HG02588 (cell line): ENCODE data around the gene PCDHB11.
"Not testable (repeated sequence)": the region's sequence is repeated elsewhere in the genome, so short reads cannot be mapped to it uniquely, and the experiment has no call there.

Experiments used
- ATAC-seq: cut with Tn5 transposase; IDR thresholded peaks from one replicate; pipeline ENCODE4 v1.9.1; 2021; ENCODE audit warnings: mild to moderate bottlenecking, moderate library complexity; ENCODE audit not compliant: unreplicated experiment

Gene PCDHB11

DNA sequence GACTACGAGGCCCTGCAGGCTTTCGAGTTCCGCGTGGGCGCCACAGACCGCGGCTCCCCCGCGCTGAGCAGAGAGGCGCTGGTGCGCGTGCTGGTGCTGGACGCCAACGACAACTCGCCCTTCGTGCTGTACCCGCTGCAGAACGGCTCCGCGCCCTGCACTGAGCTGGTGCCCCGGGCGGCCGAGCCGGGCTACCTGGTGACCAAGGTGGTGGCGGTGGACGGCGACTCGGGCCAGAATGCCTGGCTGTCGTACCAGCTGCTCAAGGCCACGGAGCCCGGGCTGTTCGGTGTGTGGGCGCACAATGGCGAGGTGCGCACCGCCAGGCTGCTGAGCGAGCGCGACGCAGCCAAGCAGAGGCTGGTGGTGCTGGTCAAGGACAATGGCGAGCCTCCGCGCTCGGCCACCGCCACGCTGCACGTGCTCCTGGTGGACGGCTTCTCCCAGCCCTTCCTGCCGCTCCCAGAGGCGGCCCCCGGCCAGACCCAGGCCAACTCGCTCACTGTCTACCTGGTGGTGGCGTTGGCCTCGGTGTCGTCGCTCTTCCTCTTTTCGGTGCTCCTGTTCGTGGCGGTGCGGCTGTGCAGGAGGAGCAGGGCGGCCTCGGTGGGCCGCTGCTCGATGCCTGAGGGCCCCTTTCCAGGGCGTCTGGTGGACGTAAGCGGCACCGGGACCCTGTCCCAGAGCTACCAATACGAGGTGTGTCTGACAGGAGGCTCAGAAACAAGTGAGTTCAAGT lies 15.1 kb upstream of the PCDHB11 start:
- not testable (repeated sequence) for ATAC-seq

DNA sequence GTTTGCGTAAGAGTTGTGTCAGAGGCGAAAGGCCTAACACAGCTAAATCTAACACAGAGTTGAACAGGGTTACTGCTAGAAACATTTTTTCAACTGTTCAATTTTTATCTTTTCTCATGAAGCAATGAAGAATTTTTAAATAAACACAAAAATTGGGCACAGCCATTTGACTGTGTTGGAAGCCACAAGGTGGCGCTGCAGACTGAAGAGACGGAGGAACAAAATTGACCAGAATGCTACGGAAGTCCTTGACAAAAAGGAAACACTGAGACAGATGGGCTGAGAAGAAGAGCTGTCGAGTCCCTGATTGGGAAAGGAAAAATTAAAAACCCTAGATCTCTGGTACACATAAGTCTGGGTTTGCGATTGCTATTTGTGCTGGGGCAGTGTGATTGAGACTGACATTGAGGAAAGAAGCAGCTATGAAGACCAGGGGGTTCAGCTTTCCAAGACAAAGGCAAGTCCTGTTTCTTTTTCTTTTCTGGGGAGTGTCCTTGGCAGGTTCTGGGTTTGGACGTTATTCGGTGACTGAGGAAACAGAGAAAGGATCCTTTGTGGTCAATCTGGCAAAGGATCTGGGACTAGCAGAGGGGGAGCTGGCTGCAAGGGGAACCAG lies 12.4 kb upstream of the PCDHB11 start, which contains the start of gene PCDHB9:
Gene PCDHB9 (plus strand): TSS at position 265 of the 616 bp plus-strand sequence. CDS start 158 bp downstream, at position 423.
- no peak for ATAC-seq

DNA sequence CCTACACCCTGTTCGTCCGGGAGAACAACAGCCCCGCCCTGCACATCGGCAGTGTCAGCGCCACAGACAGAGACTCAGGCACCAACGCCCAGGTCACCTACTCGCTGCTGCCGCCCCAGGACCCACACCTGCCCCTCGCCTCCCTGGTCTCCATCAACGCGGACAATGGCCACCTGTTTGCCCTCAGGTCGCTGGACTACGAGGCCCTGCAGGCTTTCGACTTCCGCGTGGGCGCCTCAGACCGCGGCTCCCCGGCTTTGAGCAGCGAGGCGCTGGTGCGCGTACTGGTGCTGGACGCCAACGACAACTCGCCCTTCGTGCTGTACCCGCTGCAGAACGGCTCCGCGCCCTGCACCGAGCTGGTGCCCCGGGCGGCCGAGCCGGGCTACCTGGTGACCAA lies 10.7 kb upstream of the PCDHB11 start:
- not testable (repeated sequence) for ATAC-seq

DNA sequence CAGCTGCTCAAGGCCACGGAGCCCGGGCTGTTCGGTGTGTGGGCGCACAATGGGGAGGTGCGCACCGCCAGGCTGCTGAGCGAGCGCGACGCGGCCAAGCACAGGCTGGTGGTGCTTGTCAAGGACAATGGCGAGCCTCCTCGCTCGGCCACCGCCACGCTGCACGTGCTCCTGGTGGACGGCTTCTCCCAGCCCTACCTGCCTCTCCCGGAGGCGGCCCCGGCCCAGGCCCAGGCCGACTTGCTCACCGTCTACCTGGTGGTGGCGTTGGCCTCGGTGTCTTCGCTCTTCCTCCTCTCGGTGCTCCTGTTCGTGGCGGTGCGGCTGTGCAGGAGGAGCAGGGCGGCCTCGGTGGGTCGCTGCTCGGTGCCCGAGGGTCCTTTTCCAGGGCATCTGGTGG lies 10.3 kb upstream of the PCDHB11 start:
- ATAC-seq = not testable (repeated sequence)

DNA sequence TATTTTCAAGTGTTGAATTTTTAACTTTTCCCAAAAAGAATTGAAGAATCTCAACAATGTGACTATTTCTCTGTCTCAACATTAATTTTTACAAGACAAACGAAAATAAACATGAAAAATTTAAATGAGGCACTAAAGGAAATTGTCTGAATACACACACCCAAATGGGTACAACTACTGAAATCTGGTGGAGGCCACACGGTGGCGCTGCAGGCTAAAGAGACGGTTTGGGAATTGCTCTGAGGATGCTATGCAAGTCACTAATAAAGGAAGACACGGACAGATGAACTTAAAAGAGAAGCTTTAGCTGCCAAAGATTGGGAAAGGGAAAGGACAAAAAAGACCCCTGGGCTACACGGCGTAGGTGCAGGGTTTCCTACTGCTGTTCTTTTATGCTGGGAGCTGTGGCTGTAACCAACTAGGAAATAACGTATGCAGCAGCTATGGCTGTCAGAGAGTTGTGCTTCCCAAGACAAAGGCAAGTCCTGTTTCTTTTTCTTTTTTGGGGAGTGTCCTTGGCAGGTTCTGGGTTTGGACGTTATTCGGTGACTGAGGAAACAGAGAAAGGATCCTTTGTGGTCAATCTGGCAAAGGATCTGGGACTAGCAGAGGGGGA lies 7.2 kb upstream of the PCDHB11 start, which contains the start of gene PCDHB10:
Gene PCDHB10 (plus strand): TSS at position 244 of the 616 bp plus-strand sequence. CDS start 200 bp downstream, at position 444.
- ATAC-seq = no peak

DNA sequence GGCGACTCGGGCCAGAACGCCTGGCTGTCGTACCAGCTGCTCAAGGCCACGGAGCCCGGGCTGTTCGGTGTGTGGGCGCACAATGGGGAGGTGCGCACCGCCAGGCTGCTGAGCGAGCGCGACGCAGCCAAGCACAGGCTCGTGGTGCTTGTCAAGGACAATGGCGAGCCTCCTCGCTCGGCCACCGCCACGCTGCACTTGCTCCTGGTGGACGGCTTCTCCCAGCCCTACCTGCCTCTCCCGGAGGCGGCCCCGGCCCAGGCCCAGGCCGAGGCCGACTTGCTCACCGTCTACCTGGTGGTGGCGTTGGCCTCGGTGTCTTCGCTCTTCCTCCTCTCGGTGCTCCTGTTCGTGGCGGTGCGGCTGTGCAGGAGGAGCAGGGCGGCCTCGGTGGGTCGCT lies 5.1 kb upstream of the PCDHB11 start:
- not testable (repeated sequence) for ATAC-seq

DNA sequence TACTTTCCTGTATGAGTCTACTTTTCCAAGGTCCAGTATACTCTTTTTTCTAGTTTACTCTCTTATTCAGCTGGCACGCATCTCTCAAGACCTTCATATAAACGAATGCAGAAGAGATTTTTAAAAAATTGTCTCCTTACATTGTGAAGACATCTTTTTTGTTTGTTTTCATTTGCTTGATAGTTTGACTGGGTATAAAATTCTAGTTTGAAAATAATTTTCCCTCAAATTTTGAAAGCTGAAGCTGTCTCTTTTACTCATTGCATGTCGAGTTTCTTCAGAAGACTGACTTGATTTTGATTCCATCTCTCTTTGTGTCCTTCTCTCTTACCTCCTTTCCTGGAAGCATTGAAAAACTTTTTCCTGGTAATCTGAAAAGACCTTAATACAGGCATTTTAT lies 3.1 kb upstream of the PCDHB11 start:
- no peak for ATAC-seq

DNA sequence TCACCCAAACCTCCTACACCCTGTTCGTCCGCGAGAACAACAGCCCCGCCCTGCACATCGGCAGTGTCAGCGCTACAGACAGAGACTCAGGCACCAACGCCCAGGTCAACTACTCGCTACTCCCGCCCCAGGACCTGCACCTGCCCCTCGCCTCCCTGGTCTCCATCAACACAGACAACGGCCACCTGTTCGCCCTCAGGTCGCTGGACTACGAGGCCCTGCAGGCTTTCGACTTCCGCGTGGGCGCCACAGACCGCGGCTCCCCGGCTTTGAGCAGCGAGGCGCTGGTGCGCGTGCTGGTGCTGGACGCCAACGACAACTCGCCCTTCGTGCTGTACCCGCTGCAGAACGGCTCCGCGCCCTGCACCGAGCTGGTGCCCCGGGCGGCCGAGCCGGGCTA lies 1.7 kb downstream of the PCDHB11 start:
- not testable (repeated sequence) for ATAC-seq

DNA sequence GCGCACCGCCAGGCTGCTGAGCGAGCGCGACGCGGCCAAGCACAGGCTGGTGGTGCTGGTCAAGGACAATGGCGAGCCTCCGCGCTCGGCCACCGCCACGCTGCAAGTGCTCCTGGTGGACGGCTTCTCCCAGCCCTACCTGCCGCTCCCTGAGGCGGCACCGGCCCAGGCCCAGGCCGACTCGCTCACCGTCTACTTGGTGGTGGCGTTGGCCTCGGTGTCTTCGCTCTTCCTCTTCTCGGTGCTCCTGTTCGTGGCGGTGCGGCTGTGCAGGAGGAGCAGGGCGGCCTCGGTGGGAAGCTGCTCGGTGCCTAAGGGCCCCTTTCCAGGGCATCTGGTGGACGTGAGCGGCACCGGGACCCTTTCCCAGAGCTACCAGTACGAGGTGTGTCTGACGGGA lies 2.2 kb downstream of the PCDHB11 start:
- ATAC-seq = not testable (repeated sequence)

DNA sequence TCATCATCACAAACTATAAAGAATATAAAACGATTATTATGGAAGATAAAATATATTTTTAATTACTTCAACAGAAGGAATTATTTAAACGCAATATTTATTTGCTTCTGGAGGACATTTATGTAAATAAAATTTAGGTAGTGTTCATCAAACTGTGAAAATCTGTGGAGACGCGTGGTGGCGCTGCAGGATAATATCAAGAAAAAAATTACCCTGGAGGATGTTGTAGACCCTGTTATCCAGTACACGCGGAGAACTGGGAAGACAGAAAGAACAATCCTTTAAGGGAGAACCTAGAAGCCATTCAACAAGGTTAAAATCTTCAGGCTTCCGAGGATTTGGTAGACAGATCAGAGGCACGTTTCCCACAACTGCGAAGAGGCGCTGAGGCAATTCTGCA lies 9.1 kb downstream of the PCDHB11 start, which contains the start of gene PCDHB12:
Gene PCDHB12 (plus strand): TSS at position 242 of the 400 bp plus-strand sequence. CDS start 189 bp downstream, outside the sequence.
- ATAC-seq = no peak

DNA sequence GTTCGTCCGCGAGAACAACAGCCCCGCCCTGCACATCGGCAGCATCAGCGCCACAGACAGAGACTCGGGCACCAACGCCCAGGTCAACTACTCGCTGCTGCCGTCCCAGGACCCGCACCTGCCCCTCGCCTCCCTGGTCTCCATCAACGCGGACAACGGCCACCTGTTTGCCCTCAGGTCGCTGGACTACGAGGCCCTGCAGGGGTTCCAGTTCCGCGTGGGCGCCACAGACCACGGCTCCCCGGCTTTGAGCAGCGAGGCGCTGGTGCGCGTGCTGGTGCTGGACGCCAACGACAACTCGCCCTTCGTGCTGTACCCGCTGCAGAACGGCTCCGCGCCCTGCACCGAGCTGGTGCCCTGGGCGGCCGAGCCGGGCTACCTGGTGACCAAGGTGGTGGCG lies 10.9 kb downstream of the PCDHB11 start:
- ATAC-seq = not testable (repeated sequence)

DNA sequence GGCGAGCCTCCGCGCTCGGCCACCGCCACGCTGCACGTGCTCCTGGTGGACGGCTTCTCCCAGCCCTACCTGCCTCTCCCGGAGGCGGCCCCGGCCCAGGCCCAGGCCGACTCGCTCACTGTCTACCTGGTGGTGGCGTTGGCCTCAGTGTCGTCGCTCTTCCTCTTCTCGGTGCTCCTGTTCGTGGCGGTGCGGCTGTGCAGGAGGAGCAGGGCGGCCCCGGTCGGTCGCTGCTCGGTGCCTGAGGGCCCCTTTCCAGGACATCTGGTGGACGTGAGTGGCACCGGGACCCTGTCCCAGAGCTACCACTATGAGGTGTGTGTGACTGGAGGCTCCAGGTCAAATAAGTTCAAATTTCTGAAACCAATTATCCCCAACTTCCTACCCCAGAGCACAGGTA lies 11.4 kb downstream of the PCDHB11 start:
- ATAC-seq = not testable (repeated sequence)

DNA sequence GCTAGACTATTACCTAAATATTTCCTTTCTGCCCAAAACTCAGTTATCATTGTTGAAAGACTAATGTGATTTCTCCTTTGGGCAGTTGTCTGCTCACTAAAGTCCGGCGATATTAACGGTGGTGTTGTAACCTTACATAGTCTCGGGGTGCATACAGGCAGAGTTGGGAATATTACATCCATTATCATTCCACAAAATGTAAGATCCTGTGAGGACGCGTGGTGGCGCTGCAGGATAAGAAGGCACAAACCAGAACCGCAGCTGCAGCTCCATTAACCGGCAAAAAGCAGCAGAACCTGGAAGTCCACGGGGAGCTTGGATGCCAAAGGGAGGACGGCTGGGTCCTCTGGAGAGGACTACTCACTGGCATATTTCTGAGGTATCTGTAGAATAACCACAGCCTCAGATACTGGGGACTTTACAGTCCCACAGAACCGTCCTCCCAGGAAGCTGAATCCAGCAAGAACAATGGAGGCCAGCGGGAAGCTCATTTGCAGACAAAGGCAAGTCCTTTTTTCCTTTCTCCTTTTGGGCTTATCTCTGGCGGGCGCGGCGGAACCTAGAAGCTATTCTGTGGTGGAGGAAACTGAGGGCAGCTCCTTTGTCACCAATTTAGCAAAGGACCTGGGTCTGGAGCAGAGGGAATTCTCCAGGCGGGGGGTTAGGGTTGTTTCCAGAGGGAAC lies 14.4 kb downstream of the PCDHB11 start, which contains the start of gene PCDHB13:
Gene PCDHB13 (plus strand): TSS at position 264 of the 684 bp plus-strand sequence. CDS start 205 bp downstream, at position 469.
- ATAC-seq = not testable (repeated sequence)

DNA sequence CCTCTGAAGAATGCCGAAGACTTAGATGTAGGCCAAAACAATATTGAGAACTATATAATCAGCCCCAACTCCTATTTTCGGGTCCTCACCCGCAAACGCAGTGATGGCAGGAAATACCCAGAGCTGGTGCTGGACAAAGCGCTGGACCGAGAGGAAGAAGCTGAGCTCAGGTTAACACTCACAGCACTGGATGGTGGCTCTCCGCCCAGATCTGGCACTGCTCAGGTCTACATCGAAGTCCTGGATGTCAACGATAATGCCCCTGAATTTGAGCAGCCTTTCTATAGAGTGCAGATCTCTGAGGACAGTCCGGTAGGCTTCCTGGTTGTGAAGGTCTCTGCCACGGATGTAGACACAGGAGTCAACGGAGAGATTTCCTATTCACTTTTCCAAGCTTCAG lies 15.2 kb downstream of the PCDHB11 start:
- not testable (repeated sequence) for ATAC-seq

DNA sequence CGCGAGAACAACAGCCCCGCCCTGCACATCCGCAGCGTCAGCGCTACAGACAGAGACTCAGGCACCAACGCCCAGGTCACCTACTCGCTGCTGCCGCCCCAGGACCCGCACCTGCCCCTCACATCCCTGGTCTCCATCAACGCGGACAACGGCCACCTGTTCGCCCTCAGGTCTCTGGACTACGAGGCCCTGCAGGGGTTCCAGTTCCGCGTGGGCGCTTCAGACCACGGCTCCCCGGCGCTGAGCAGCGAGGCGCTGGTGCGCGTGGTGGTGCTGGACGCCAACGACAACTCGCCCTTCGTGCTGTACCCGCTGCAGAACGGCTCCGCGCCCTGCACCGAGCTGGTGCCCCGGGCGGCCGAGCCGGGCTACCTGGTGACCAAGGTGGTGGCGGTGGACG lies 16.1 kb downstream of the PCDHB11 start:
- ATAC-seq = not testable (repeated sequence)

DNA sequence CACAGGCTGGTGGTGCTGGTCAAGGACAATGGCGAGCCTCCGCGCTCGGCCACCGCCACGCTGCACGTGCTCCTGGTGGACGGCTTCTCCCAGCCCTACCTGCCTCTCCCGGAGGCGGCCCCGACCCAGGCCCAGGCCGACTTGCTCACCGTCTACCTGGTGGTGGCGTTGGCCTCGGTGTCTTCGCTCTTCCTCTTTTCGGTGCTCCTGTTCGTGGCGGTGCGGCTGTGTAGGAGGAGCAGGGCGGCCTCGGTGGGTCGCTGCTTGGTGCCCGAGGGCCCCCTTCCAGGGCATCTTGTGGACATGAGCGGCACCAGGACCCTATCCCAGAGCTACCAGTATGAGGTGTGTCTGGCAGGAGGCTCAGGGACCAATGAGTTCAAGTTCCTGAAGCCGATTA lies 16.6 kb downstream of the PCDHB11 start:
- not testable (repeated sequence) for ATAC-seq

DNA sequence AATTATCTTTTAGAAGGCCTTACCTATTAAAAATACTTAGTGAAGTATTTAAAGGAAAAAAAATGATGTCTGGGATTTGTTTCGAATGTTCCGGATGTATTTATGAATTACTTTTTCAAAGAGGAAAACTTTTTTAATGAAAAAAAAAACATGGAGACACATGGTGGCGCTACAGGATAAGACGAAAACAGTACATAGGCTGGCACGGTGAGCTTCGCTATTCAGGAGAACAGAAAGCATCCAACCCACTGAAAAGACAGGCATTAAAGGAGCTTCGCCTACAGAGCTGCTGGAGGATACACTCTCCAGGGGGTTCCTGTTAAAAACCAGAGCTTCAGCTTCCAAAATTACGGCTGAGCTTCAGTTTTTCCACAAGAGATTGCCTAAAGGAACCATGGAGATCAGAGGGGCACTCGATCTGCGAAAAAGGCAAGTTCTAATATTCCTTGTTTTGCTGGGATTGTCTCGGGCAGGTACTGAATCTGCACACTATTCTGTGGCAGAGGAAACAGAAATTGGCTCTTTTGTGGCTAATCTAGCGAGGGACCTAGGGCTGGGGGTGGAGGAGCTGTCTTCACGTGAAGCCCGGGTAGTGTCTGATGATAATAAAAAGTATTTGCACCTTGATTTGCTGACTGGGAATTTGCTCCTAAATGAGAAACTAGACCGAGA lies 23.8 kb downstream of the PCDHB11 start, which contains the start of gene PCDHB14:
Gene PCDHB14 (plus strand): TSS at position 232 of the 672 bp plus-strand sequence. CDS start 163 bp downstream, at position 395.
- ATAC-seq = no peak

DNA sequence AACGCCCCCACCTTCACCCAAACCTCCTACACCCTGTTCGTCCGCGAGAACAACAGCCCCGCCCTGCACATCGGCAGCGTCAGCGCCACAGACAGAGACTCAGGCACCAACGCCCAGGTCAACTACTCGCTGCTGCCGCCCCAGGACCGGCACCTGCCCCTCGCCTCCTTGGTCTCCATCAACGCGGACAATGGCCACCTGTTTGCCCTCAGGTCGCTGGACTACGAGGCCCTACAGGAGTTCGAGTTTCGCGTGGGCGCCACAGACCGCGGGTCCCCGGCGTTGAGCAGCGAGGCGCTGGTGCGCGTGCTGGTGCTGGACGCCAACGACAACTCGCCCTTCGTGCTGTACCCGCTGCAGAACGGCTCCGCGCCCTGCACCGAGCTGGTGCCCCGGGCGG lies 25.4 kb downstream of the PCDHB11 start:
- ATAC-seq = not testable (repeated sequence)

DNA sequence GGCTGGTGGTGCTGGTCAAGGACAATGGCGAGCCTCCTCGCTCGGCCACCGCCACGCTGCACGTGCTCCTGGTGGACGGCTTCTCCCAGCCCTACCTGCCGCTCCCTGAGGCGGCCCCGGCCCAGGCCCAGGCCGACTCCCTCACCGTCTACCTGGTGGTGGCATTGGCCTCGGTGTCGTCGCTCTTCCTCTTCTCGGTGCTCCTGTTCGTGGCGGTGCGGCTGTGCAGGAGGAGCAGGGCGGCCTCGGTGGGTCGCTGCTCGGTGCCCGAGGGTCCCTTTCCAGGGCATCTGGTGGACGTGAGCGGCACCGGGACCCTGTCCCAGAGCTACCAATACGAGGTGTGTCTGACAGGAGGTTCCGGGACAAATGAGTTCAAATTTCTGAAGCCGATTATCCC lies 26.0 kb downstream of the PCDHB11 start:
- not testable (repeated sequence) for ATAC-seq

DNA sequence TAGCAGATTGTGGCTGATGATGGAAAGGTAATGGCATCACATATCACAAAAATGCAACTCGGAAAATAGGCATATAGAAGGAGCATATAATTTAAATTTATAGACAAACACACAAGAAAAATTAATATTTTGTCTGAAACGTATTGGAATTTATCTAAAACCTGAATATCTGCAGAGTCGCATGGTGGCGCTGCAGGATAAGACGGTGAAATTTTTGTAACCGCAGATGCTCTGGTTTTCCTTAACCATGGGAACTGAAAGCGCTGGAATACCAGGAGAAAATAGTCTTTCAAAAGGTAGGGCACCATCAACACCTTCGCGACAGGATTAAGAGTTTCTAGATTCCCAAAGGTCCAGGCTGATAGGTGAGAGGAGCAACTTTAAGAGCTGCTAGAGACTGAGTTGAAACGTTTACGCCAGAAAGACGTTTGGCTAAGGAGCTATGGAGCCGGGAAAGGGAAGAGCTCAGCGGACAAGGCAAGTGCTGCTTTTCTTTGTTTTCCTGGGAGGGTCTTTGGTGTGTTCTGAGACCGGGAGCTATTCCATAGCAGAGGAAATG lies 34.8 kb downstream of the PCDHB11 start:
- no peak for ATAC-seq
